Ishikawa (cell line): Measurements from ENCODE around the gene GRAMD4.

Source experiments
- CEBPB ChIP-seq: IDR thresholded peaks from 2 replicates; pipeline ENCODE4 v1.6.1; 2012
- CREB1 ChIP-seq: IDR thresholded peaks from 2 replicates; pipeline ENCODE4 v1.6.1; 2012; ENCODE audit warnings: low read depth
- EP300 ChIP-seq: IDR thresholded peaks from 2 replicates; pipeline ENCODE4 v1.6.1; 2012; ENCODE audit warnings: borderline replicate concordance
- FOXM1 ChIP-seq: IDR thresholded peaks from 2 replicates; pipeline ENCODE4 v1.6.1; 2012; ENCODE audit warnings: low read depth, borderline replicate concordance
- NFIC ChIP-seq: IDR thresholded peaks from 2 replicates; pipeline ENCODE4 v1.6.1; 2012
- RAD21 ChIP-seq: IDR thresholded peaks from 2 replicates; pipeline ENCODE4 v1.6.1; 2012; ENCODE audit warnings: low read depth
- TAF1 ChIP-seq: IDR thresholded peaks from 2 replicates; pipeline ENCODE4 v1.6.1; 2012; ENCODE audit warnings: low read depth, mild to moderate bottlenecking
- TCF12 ChIP-seq: IDR thresholded peaks from 2 replicates; pipeline ENCODE4 v1.6.1; 2012; ENCODE audit warnings: low read depth
- TEAD4 ChIP-seq: IDR thresholded peaks from 2 replicates; pipeline ENCODE4 v1.6.1; 2012
- YY1 ChIP-seq: IDR thresholded peaks from 2 replicates; pipeline ENCODE4 v1.6.1; 2012; ENCODE audit warnings: low read depth
- ZBTB7A ChIP-seq: IDR thresholded peaks from 2 replicates; pipeline ENCODE4 v1.6.1; 2012; ENCODE audit warnings: low read depth
- TF ChIP-seq, protein P1 (sequence below): IDR thresholded peaks from 2 replicates; pipeline ENCODE4 v1.6.1; 2012; ENCODE audit warnings: low read depth, mild to moderate bottlenecking
- TF ChIP-seq, protein P2 (sequence below): IDR thresholded peaks from 2 replicates; pipeline ENCODE4 v1.6.1; 2012
- TF ChIP-seq, protein P3 (sequence below): IDR thresholded peaks from 2 replicates; pipeline ENCODE4 v1.6.1; 2012

Gene GRAMD4

DNA sequence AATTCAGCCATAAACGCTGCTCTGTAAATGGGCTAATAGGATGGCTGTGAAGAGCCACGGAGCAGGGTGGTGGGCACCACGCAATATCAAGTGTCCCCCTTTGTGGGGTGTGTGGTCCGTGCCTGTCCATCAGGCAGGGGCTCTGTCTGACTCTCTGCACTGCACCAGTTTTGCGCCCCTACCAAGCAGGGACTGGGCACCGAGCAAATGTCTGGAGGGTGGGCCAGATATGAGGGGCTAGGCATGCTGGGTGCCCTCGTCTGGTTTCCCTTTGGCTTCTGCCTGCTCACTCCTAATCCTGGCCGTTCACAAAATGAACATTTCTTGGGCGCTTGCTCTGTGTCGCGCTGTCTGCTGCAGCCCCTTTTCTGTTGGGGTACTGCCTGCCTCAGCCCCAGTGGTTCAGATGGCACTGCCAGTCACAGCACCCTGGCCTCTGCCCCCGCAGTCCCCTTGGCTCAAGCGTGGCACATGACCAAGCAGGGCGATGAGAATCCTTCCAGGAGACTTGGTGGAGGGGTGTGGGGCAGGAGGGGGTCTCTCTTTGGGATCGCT is 45.7 kb upstream of the GRAMD4 start:
- no peak for TF ChIP-seq RAD21
- no peak for TF ChIP-seq TEAD4
- TF ChIP-seq TAF1: no peak
- no peak for TF ChIP-seq EP300
- no peak for TF ChIP-seq CEBPB
- TF ChIP-seq, protein P1, sequence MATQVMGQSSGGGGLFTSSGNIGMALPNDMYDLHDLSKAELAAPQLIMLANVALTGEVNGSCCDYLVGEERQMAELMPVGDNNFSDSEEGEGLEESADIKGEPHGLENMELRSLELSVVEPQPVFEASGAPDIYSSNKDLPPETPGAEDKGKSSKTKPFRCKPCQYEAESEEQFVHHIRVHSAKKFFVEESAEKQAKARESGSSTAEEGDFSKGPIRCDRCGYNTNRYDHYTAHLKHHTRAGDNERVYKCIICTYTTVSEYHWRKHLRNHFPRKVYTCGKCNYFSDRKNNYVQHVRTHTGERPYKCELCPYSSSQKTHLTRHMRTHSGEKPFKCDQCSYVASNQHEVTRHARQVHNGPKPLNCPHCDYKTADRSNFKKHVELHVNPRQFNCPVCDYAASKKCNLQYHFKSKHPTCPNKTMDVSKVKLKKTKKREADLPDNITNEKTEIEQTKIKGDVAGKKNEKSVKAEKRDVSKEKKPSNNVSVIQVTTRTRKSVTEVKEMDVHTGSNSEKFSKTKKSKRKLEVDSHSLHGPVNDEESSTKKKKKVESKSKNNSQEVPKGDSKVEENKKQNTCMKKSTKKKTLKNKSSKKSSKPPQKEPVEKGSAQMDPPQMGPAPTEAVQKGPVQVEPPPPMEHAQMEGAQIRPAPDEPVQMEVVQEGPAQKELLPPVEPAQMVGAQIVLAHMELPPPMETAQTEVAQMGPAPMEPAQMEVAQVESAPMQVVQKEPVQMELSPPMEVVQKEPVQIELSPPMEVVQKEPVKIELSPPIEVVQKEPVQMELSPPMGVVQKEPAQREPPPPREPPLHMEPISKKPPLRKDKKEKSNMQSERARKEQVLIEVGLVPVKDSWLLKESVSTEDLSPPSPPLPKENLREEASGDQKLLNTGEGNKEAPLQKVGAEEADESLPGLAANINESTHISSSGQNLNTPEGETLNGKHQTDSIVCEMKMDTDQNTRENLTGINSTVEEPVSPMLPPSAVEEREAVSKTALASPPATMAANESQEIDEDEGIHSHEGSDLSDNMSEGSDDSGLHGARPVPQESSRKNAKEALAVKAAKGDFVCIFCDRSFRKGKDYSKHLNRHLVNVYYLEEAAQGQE: no peak
- TF ChIP-seq TCF12: no peak
- TF ChIP-seq ZBTB7A: no peak
- TF ChIP-seq FOXM1: no peak
- TF ChIP-seq, protein P2, sequence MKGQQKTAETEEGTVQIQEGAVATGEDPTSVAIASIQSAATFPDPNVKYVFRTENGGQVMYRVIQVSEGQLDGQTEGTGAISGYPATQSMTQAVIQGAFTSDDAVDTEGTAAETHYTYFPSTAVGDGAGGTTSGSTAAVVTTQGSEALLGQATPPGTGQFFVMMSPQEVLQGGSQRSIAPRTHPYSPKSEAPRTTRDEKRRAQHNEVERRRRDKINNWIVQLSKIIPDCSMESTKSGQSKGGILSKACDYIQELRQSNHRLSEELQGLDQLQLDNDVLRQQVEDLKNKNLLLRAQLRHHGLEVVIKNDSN: no peak
- no peak for TF ChIP-seq YY1

DNA sequence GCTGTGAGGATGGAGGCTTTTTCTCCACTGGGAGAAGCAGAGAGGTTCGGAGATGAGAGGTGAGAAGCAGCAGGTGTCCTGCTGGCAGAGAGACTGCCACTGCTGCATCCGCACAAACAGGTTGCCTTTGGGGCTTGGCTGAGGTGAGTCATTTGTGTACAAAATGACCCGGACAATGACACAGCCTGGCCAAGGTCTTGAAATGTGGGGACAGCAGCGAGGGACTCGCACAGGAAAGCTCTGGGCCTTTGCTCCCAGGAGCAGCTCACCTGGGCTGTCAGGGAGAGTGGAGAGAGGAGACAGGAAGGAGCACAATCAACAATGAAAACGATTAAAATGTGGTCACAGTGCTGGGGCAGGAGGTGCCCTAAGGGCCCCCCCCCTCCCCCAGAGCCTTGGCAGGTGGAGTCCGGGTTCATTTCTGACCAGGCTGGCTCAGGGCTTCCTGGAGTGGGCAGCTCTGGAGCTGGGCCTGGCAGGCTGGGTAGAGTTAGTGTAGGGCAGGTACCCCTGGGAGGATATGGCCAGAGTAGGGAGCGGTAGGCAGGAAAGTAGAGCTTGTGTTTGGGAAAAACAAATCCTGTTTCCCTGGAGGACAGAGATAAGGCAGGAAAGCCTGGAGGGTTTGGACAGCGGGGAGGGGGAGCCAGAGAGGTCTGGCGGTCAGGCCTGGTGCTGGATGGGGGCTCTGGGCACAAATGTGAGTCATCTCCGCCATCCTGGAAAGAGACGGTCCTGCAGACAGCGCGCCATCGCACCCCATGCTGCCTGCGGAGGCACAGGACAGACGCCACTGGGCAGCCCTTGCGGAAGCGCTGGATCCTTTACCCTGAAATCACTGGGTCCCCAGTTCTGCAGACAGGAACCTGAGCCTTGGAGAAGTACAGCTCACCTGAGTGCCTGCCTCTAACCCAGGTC is 44.9 kb upstream of the GRAMD4 start:
- TF ChIP-seq, protein P3, sequence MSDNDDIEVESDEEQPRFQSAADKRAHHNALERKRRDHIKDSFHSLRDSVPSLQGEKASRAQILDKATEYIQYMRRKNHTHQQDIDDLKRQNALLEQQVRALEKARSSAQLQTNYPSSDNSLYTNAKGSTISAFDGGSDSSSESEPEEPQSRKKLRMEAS: 0 out of 2 replicates have a peak, but pooled peaks have one; percentile 24
- TF ChIP-seq, protein P1: no peak
- TF ChIP-seq TCF12: no peak

DNA sequence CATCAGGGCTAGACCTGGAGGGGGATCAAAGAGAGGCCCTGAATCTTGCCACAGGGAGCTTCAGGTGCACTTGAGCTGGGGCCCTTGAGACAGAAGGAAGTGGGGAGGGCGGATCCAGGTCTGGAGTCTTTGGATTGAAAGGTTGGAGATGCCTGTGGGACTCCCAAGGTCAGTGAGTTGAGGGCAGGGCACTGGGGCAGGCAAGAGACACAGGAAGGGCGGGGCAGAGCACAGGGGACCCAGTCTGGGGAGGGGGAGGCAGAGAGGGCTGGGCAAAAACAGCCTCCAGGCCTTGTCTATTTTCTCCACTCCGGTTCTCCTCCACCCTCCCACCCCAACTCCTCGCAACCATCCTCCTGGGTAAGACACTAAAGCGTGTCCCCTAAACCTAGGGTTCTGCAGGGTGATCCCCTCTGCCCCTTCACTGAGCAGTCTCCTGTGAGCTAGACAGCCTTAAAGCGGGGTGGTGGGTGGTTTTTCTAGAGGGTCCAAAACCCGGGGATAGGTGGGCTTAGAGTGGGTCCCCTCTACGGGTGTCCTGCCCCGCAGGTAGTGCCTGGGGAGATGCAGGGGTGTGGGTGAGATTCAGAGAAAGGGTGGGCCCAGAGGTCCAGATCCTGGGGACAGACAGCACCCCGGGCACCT is 44.2 kb upstream of the GRAMD4 start:
- TF ChIP-seq RAD21: no peak
- TF ChIP-seq ZBTB7A: 0 out of 2 replicates have a peak, but pooled peaks have one; percentile 10
- no peak for TF ChIP-seq TEAD4

DNA sequence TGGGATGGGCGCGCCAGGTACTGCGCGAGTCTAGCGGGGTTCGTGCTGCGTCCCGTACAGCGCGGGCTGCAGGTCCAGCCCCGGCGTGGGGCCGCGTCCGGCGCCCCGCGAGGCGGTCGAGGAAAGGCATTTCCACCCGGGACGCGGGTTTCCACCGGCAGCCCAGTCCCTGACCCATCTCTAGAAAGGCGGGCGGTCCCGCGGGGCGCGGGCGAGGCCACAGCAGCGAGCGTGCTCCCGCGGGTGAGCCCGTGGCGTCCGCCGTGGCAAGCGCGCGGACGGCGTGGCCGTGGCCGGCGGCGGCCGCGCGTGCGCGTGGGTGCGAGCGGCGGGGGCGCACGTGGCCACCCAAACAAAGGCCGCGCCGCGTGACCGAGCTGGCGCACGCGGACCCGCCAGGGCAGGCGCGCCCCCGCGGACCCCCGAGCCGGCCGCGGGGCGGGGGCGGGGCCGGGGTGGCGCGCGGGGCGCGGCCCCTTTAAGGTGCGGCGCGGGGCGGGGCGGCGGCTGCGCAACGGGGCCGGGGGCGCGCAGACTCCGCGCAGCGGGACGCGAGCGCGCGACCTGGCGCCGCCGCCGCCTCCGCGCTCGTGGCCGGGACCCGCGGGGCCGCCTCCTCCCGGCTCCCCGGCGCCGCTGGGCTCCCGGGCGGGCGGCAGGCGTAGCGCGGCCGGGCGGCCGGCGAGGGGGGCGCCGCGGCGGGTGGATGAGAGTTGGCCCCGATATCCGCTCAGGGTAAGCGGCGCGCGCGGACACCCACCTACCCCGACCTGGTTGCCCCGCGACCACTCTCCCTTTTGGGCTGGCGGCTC is 43.4 kb upstream of the GRAMD4 start:
- TF ChIP-seq NFIC (no peak), ZBTB7A (0 out of 2 replicates have a peak, but pooled peaks have one; percentile 31)

DNA sequence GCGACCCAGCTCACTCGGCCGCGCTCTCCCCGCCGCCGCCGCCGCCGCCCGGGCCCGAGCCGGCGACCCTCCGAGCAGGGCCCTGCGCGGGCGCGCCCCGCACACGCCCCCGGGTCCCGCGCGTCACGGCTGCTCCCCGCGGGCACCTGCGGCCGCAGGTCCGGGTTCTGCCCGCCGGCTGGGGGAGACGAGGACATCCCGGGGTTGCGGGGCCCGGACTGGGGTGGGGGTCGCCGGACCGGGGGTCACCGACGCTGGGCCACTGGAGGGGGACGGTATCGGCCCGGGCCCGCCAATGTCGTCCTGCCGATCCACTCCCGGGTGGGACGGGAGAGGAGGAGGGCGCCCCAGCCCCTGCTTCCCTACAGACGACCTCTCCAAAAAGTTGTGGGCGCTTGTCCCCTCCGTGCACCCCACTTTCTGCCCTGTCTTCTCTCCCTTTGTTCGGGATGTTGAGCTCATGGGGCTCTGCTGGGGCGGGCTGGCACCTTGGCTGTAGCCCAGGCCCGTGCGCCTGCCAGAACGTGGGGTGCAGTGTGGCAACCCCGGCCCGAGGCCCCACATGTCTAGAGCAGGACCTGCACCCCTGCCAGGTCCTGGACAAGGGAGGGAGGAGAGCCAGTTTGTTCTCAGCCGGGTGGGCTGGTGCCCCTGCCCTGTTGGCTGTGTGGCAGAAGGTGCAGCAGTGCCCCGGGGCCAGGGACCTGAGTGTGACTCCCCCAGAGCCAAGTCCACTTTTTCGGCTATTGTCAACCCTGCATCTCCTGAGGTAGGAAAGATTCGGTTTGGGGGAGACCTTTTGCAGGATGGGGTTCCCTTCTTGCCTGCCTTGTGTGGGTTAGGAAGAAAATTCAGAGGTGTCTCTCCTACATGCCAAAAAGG is 42.6 kb upstream of the GRAMD4 start:
- no peak for TF ChIP-seq TCF12
- TF ChIP-seq CEBPB: no peak; the same call in 1 of the 2 replicates
- no peak for TF ChIP-seq TAF1
- TF ChIP-seq, protein P1: no peak
- peak; percentile 60; the same call in 1 of the 2 replicates for TF ChIP-seq ZBTB7A
- TF ChIP-seq CREB1: no peak
- no peak for TF ChIP-seq TEAD4
- no peak for TF ChIP-seq EP300
